ENCODE data around the gene TPK1.

TPK1 gene

DNA sequence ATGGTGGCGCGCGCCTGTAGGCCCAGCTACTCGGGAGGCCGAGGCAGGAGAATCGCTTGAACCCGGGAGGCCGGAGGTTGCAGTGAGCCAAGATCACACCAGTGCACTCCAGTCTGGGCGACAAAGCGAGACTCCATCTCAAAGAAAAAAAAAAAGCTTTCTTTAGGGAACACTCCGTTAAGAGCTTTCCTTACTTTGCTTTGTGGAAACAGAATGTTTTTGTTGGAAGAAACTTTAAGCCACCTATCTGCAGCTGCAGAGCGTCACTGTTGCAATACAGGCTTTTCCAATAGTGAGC is 641 bp upstream of the TPK1 start:
- no peak overlapping the region for H3K4me3 ChIP-seq (ENCODE audit: low read depth, low read length)
- TF ChIP-seq, protein P1, sequence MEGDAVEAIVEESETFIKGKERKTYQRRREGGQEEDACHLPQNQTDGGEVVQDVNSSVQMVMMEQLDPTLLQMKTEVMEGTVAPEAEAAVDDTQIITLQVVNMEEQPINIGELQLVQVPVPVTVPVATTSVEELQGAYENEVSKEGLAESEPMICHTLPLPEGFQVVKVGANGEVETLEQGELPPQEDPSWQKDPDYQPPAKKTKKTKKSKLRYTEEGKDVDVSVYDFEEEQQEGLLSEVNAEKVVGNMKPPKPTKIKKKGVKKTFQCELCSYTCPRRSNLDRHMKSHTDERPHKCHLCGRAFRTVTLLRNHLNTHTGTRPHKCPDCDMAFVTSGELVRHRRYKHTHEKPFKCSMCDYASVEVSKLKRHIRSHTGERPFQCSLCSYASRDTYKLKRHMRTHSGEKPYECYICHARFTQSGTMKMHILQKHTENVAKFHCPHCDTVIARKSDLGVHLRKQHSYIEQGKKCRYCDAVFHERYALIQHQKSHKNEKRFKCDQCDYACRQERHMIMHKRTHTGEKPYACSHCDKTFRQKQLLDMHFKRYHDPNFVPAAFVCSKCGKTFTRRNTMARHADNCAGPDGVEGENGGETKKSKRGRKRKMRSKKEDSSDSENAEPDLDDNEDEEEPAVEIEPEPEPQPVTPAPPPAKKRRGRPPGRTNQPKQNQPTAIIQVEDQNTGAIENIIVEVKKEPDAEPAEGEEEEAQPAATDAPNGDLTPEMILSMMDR (IDR thresholded peaks at IDR 0.05; ENCODE audit: borderline replicate concordance, insufficient read depth, low read depth, low read length) = no peak

DNA sequence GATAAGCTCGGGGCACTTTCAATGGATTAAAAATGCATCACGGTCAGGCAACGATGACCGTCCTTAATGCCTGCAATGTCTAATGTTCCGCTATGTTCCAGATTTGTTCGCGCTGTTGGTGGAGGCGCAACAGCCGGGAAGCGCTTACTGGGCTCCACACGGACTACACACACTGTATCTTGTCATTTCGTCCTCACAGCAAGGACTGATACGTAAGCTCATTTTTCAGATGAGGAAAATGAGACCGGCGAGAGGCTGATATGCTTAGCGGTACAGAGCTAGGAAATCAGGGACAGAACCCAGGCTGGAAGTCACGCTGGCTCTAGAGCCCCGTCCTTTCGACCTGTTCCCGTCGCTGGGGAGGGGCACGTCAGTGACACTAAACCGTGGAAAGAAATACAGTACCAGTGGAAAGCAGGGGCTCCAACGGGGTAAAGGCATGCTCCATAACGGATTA is 670 bp downstream of the TPK1 start:
- H3K4me3 ChIP-seq (ENCODE audit: low read depth, low read length) = peak overlapping the region; percentile 85

DNA sequence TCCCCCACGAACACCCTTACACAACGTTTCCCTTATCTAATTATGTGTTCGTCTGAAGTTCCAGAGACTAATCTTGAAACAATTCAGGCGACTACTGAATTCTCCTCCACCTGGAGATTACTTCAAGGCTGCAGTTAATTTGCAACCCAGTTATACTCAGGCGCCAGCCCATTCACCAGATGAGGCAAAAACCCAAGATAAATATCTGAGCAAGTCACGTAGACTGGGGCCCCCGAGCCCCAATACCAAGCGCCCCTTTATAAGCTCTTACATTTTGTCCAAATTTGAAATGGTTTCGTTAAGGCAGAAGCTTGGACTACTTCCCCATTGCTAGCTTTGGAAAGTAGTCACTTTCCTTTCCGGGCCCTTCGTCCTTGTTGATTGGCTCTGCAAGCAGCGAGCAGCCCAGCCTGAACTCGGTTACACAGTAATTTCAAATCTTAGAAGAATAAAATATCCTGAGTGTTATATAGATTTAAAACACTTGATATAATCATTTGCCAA is 1.2 kb downstream of the TPK1 start:
- TF ChIP-seq, protein P1 (IDR thresholded peaks at IDR 0.05; ENCODE audit: borderline replicate concordance, insufficient read depth, low read depth, low read length) = no peak
- peak overlapping the region; percentile 85 for H3K4me3 ChIP-seq (ENCODE audit: low read depth, low read length)

More for the DNA sequence above, 670 bp downstream of the TPK1 start:
- TF ChIP-seq, protein P1 (IDR thresholded peaks at IDR 0.05; ENCODE audit: borderline replicate concordance, insufficient read depth, low read depth, low read length) = no peak

DNA sequence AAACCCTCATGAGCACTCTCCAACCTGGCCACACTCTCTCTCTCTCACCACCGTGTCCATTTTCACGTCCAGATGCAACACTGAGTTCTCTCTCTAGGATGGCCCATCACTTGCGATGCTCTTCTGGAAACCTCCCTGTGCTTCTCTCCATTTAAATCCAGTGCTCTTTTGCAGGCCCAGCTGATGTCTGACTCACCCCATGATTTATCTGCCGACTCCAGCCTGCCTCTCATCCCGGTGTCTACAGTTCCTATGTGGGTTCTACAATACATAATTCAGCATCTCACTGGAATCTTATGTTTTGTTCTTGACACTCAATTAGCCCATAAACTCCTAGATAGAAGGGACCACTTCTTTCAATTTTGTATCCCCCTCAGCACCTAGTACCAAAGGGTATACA is 5.0 kb downstream of the TPK1 start:
- H3K4me3 ChIP-seq (ENCODE audit: low read depth, low read length) = no peak overlapping the region
- TF ChIP-seq, protein P1 (IDR thresholded peaks at IDR 0.05; ENCODE audit: borderline replicate concordance, insufficient read depth, low read depth, low read length) = no peak

DNA sequence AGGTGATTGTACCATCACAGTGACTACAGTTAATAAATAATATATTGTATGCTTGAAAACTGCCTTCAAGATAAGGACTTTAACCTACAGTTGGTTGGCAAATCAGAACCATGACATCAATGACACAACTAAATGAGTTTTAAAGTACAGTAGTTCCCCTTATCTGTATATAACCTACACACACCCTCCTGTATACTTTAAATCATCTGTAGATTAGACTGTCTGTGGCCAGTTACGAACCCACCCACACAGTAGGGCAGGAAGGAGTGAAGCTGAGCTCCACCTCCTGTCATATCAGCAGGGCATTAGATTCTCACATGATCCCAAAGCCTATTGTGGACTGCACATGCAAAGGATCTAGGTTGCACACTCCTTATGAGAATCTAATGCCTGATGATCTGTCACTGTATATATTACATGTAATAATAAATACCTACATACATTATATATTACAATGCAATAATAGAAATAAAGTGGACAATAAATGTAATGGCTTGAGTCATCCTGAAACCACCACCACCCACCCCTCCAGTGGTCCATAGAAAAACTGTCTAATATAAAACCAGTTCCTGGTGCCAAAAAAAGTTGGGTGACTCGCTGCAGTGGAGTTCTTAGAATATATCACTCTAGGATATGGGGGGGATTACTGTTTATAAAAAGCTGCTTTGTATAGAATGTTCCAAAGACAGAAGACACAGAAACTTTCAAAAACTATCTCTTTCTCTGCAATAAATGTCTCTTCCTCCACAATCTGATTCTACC is 5.6 kb downstream of the TPK1 start:
- TF ChIP-seq, protein P1 (IDR thresholded peaks at IDR 0.05; ENCODE audit: borderline replicate concordance, insufficient read depth, low read depth, low read length) = no peak
- H3K4me3 ChIP-seq (ENCODE audit: low read depth, low read length) = no peak overlapping the region

DNA sequence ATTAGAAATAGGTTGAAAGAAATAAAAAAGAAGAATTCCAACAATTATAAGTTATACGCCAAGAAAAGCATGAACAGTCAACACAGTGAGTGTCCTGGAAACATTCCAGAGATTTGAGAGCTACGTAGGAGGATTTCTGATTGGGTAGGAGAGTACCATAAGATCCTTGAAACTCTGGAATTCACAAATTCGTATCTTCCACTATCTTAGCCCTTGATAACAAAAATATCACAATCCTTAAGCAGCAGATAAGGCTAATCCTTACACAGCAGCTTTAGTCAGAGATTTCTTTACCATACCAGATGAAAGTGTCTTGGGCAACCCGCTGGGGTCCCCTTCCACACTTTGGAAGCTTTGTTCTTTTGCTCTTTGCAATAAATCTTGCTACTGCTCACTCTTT is 8.2 kb downstream of the TPK1 start:
- no peak overlapping the region for H3K4me3 ChIP-seq (ENCODE audit: low read depth, low read length)
- TF ChIP-seq, protein P1 (IDR thresholded peaks at IDR 0.05; ENCODE audit: borderline replicate concordance, insufficient read depth, low read depth, low read length) = no peak

DNA sequence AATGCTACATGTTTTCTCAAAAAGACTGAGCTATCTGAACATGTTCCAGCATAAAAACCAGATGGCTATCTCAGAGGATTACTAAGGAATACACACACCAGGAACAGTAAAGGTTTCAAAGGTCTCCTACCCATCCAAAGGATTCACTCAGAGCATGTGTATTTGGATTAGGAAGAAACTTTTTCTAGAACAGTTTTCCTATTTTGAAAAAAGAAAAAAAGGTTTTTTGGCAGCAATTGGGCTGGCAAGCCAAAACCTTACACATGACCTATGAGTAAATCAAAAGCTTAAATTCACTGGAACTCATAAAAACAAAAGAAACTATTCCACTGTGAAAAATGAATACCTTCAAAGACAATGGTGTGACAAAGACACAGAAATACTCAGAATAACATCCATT is 9.6 kb downstream of the TPK1 start:
- TF ChIP-seq, protein P1 (IDR thresholded peaks at IDR 0.05; ENCODE audit: borderline replicate concordance, insufficient read depth, low read depth, low read length) = no peak

More for the DNA sequence above, 9.6 kb downstream of the TPK1 start:
- no peak overlapping the region for H3K4me3 ChIP-seq (ENCODE audit: low read depth, low read length)

Measured in GM12875 (cell line).